Spleen (tissue), 7 donors: ENCODE data around the gene WBP1L.

ENCODE experiments used
- POLR2AphosphoS5 ChIP-seq, 3 donors: sonication (generic); formaldehyde crosslinking; IDR thresholded peaks; one replicate each; pipeline ENCODE4 v1.5.1; 2017; ENCODE audit warnings: antibody characterized with exemption in 3 of 3
- TF ChIP-seq, protein P1 (sequence below), 11 experiments: fragments of 200-600 bp in 7 of 11; fragments of 450-650 bp in 4 of 11; sonication (generic) in 4 of 11; IDR thresholded peaks in 8 of 11; conservative IDR thresholded peaks in 3 of 11; 1 replicate in 7 of 11; 2 replicates in 4 of 11; pipeline versions ENCODE4 v1.4.0 to v1.8.0; 2016 to 2021; ENCODE audit warnings: antibody characterized with exemption in 11 of 11, inconsistent platforms in 4 of 11, mild to moderate bottlenecking in 1 of 11
- donor health status: DM: no; HTN: no; CAD: no; lungs with moderate emphysema.
- donor health status: DM: no; HTN: no; CAD: no.
- donor health status: DM: no; HTN: no; CAD: no.

DNA sequence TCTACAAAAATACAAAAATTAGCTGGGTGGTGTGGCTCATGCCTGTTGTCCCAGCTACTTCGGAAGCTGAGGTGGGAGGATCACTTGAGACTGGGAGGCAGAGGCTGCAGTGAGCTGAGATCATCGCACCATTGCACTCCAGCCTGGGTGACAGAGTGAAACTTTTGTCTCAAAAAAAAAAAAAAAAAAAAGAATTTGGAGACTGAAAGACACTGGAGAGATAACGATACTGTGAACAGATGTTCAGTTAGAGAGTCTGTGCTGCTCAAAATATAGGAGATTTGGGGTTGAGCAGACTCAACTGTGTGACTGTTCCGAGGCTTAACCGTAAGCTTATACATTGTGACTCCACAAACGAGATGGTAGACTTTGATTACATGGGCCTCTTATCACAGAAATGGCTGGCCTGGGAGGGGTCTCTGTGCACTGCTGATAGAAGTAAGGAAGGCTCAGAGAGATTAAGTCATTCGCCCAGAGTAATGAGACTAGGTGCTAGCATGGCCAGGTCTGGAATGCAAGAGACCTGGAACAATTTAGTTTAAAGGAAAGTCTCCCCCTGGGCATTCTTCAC, 19.4 kb downstream of the WBP1L start:
- TF ChIP-seq, protein P1, sequence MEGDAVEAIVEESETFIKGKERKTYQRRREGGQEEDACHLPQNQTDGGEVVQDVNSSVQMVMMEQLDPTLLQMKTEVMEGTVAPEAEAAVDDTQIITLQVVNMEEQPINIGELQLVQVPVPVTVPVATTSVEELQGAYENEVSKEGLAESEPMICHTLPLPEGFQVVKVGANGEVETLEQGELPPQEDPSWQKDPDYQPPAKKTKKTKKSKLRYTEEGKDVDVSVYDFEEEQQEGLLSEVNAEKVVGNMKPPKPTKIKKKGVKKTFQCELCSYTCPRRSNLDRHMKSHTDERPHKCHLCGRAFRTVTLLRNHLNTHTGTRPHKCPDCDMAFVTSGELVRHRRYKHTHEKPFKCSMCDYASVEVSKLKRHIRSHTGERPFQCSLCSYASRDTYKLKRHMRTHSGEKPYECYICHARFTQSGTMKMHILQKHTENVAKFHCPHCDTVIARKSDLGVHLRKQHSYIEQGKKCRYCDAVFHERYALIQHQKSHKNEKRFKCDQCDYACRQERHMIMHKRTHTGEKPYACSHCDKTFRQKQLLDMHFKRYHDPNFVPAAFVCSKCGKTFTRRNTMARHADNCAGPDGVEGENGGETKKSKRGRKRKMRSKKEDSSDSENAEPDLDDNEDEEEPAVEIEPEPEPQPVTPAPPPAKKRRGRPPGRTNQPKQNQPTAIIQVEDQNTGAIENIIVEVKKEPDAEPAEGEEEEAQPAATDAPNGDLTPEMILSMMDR (IDR thresholded peaks at IDR 0.05 in 8 of 11, conservative IDR thresholded peaks at IDR 0.05 in 3 of 11): no peak
- TF ChIP-seq POLR2AphosphoS5 (IDR thresholded peaks at IDR 0.05): no peak
